Islet of Langerhans (tissue), 1 donor: ENCODE results near the gene RAD51B.
"Not testable (repeated sequence)": the region's sequence is repeated elsewhere in the genome, so short reads cannot be mapped to it uniquely, and the experiment has no call there.

Source experiments
- FAIRE-seq: peaks from one replicate; lab custom pipeline; 2011; peaks lifted over from hg19 to GRCh38; lab: Jason Lieb, UNC

Gene RAD51B

GRCh38 chr14:68176687-68177086 is 357.1 kb downstream of the RAD51B start:
- FAIRE-seq: no peak

- no peak for FAIRE-seq
Observed at GRCh38 chr14:68177728-68178127, 358.1 kb downstream of the RAD51B start.

DNA sequence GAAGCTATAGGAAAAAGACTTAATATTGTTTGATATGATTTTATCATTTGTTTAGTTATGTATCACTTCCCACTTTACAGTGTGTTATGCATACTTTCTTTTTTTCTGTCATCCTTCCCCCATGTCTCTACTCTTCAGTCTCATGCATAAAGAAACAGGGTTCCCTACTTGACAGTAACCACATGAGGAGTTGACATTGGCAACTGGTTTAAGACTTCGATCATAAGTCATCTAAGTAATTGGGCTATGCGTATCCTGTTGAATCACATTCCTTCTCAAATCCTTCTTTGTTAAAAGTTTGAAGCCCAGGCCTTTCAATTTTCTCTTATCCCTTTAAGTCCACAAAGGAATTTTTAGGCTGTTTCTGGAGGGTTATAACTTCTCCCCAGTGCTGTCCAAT is 358.7 kb downstream of the RAD51B start:
- no peak for FAIRE-seq

- FAIRE-seq: no peak
Observed at GRCh38 chr14:68181519-68182326, 362.1 kb downstream of the RAD51B start.

GRCh38 chr14:68182492-68182891 is 362.9 kb downstream of the RAD51B start:
- no peak for FAIRE-seq

DNA sequence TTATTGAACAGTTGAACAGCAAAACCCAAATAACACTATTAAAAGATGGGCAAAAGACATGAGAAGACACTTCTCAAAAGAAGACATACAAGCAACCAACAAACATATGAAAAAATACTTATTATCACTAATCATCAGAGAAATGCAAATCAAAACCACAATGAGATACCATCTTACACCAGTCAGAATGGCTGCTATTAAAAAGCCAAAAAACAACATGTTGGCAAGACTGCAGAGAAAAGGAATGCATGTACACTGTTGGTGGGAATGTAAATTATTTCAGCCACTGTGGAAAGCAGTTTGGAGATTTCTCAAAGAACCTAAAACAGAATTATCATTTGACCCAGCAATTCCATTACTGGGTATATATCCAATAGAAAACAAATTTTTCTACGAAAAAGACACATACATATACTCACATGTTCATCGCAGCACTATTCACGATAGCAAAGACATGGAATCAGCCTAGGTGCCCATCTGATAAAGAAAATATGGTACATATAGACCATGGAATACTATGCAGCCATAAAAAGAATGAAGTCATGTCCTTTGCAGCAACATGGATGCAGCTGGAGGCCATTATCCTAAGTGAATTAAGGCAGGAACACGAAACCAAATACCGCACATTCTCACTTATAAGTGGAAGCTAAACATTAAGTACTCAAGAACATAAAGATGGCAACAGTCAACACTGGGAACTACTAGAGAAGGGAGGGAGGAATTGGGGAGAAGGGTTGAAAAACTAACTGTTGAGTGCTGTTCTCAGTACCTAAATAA is 367.1 kb downstream of the RAD51B start:
- FAIRE-seq: not testable (repeated sequence)

- no peak for FAIRE-seq
Observed at GRCh38 chr14:68188174-68188573, 368.6 kb downstream of the RAD51B start.

DNA sequence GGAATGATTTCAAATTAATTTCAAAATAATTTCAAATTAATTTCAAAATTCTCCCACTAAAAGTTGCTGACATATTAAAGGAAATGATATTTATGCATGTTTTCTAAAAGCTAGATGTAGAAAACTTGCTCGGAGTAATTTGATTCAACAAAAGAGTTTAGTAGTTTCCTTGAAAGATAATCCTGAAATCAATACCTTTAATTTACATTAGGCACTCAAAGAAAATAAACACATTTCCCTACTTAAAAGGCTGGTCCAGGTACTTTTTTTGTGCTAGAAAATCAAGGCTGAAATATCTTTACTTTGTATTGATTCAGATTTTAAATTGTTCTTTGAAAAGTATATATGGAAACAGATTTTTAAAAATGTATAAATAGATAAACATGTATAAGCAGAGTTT is 370.5 kb downstream of the RAD51B start:
- no peak for FAIRE-seq

DNA sequence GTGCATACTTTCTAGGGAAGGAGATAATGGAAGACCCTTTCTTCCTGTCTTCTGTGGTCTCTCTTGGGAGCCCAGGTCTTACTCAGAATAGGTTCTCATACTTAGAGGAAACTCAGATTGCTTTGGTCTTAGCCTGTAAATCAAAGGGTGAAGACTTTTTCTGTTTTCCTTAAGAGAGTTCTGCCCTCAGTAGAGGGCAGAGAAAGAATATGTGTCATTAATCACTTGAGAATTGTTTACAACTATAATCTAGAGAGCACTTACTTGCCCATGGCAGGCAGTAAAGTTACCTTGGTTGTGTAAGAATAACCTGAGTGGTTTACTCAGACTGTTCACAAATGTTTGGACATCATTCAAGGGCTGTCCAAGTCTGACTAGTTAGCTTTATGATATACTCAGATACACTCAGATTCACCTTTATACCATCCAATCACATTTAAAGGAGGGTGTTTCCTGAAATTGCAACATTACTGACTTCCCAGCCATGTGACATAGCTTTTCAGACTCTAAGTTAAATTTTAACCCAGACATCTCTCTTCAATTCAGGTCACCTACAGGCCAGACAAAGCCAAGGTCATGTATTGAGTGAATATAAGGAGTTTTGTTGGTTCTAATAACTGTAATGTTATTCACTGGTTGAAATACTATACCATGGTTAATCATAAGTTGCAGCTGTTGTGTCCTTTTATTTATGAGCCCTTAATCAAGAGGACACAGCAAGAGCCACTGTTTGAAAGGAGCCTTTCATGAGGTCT is 372.2 kb downstream of the RAD51B start:
- peak; percentile 100 for FAIRE-seq

- peak; percentile 43 for FAIRE-seq
Observed at GRCh38 chr14:68192935-68193334, 373.4 kb downstream of the RAD51B start.

DNA sequence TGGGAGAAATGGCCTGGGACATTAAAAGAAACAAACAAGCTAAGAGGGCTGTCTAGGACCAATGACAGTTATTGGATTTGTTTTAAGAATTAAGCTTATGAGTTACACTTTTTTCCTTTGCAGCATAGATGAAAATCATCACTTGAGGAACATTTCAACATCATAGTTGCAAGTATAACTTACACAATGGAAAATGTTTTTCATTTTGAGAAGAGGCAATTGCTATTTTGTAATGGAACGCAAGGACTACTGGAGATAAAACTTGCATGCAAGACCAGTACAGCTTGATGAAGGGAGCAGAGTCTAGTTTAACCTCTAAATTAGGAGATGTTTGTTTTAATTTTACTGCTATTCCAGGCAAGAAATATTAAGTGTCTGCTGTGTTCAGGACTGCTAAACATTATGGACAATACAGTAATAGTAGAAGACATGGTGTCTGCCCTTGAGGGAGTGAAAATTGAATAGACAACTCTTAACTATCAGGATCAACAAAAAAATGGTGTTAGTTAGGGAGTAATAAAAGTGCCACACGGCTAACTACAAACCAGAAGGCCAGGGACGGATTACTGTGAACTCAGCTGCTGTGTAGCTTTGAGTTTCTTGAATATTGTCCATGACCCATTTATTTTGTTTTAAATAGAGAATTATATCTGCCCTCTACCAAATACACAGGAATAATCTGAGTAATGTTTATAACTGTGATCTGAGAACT is 374.5 kb downstream of the RAD51B start:
- FAIRE-seq: peak; percentile 5

DNA sequence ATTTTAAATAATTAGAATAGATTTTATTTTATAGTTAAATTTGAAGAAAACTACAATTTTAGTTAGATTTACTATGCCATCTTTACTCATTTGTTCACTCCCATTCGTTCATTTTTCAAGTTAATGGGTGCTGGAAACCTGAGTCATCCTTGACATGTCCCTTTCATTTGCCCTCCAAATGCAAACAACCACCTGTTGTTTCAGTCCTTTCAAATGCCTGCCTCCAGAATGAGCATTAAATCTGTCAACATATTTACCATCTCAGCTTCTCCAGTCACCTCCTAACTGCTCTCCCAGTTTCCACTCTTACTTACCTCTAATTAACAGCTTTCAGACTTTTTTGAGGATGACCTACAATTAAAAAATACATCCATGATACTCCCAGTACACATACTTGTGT is 375.5 kb downstream of the RAD51B start:
- FAIRE-seq: peak; percentile 99

- no peak for FAIRE-seq
Observed at GRCh38 chr14:68198713-68199495, 379.3 kb downstream of the RAD51B start.

DNA sequence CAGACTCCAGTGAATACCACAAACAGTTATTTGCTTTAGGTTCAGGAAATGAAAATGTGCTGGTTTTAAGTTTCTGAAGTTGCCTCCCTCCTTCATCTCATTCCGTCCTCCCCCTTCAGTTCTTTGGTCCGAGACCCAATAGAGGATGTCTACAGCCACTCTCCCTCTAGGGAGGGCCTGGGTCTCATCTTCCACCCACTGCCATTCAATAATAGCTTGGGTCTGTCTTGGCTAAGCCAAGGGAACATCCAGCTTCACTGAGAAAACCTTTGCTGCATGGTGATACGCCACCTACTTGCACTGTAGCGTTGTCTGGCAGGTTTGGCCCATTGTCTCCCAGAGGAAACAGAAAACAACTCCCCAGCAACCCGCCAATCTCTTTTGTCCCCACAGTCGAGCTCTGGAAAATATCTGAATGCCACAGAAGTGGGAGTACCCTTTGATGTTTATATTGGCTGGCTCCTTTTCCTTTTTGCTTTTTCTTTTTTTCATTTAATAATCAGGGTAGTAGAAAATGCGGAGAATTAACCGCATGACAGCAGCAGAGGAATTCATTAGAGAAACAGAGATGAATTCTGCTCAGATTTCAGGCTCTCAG is 380.1 kb downstream of the RAD51B start:
- FAIRE-seq: no peak

- no peak for FAIRE-seq
Observed at GRCh38 chr14:68203871-68204270, 384.3 kb downstream of the RAD51B start.

- no peak for FAIRE-seq
Observed at GRCh38 chr14:68208218-68208617, 388.6 kb downstream of the RAD51B start.

DNA sequence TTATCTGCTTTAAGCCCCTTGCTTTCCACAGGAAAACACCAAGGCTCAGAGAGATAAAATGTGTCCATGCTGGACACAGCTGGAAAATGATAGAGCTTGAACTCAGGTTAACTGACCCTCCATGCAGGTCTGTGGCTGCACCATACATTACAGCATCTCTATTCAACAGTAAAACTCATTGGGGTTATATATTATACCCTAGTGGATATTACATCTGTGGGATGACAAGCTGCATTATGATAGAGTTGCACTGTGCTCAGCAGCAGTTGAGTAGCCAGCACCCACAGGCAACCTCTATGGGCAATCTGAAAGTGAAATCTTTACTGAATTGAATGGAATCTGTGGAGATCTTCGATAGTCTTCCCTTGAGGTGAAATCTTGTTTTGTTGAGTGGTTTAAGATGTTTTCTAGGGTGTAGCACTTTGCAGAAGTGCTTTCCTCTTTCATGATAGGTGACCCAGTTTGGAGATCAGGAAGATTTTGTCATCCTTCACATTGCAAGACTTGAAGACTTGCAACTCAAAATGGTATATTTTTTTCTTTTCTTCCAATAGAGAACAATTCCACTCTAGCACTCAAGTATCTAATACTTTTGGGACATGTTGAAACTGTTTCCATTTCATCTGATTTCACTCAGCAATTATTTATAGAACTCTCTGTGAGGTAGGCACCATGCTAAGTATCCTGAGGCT is 389.2 kb downstream of the RAD51B start:
- FAIRE-seq: no peak

DNA sequence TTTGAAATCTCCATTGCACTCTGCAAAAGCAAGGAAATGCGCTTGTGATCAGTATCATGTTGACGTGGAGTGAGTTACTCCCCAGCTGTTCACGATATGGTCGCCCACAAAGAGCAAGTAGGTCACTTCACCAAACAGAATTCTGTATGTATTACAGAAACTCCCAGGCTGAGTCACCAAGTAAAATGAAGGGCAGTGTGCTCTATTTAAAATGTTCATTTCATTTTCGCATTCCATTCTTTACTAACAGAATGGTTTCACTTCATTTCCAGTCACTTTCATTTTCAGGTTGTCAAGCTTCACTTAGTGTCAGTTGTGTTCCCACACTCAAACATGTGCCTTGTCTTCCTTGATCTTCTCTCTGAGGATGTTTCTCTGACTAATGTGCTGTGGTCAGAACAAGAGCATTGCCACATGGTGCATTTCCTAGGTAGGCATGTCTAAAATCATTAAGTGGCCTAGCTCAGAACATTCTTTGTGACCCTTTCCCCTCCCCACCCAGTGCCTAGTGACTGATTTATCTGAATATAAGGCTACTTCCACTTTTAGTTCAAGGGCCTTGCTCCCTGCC is 391.2 kb downstream of the RAD51B start:
- FAIRE-seq: peak; percentile 80

GRCh38 chr14:68211421-68211820 is 391.8 kb downstream of the RAD51B start:
- FAIRE-seq: no peak

DNA sequence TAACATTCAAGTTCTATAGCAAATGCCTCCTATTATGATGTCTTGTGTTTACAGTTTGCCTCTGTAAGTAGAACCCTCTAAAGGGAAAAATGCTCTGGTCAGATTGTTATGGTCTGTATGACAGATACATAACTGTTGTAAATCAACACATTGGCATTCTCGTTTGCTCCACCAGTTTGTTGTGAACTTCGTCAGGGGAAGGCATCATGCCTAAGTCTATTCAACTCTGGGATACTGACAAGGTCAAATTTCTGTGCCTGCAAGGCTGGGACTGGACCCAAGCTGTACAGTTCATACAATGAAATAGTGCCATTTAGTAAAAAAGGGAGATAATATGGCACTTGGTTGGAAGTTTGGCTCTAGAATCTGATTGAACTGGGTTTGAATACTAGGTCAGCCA is 392.3 kb downstream of the RAD51B start:
- no peak for FAIRE-seq
